Neural cell (in vitro differentiated cells): Measurements from ENCODE around the gene MEF2A. TPM values are rescaled to one million over a fixed set of nuclear protein-coding genes. Genes with fewer than 3 reads are reported as not detected.

Experiments used
- H2AFZ ChIP-seq: fragments of 200-600, 300-800 bp; sonication (generic), shearing (Covaris generic); 2 replicates; pipeline ENCODE4 v1.6.0; 2014; ENCODE audit warnings: low read depth, mild to moderate bottlenecking, antibody characterized with exemption, low read length, moderate library complexity
- H3F3A ChIP-seq: fragments of 200-600 bp; shearing (Covaris generic); 2 replicates; pipeline ENCODE4 v1.6.1; 2016; ENCODE audit warnings: mild to moderate bottlenecking, moderate library complexity, mixed read lengths, antibody characterized with exemption, low read length; ENCODE audit not compliant: insufficient read depth, poor library complexity, severe bottlenecking
- H3K27ac ChIP-seq: fragments of 200-600, 300-800 bp; sonication (generic), shearing (Covaris generic); 2 replicates; pipeline ENCODE4 v1.5.1; 2014; ENCODE audit warnings: mild to moderate bottlenecking, low read length, moderate library complexity
- H3K27me3 ChIP-seq: fragments of 300-800, 200-600 bp; sonication (generic), shearing (Covaris generic); 2 replicates; pipeline ENCODE4 v1.6.0; 2014; ENCODE audit warnings: mild to moderate bottlenecking, low read depth, low read length, moderate library complexity; ENCODE audit not compliant: insufficient read depth
- H3K36me3 ChIP-seq: fragments of 300-800, 200-600 bp; sonication (generic), shearing (Covaris generic); 2 replicates; pipeline ENCODE4 v1.5.1; 2014; ENCODE audit warnings: mild to moderate bottlenecking, antibody characterized with exemption, low read length, moderate library complexity; ENCODE audit not compliant: insufficient read depth
- H3K4me2 ChIP-seq: fragments of 300-800, 200-600 bp; sonication (generic), shearing (Covaris generic); 2 replicates; pipeline ENCODE4 v1.6.0; 2014; ENCODE audit warnings: mild to moderate bottlenecking, low read length
- H3K4me3 ChIP-seq: fragments of 300-800, 200-600 bp; sonication (generic), shearing (Covaris generic); 2 replicates; pipeline ENCODE4 v1.5.1; 2014; ENCODE audit warnings: mild to moderate bottlenecking, low read length, moderate library complexity
- H3K79me2 ChIP-seq: fragments of 200-600 bp; shearing (Covaris generic); replicated peaks from 2 replicates; pipeline ENCODE4 v1.6.0; 2014; ENCODE audit warnings: mild to moderate bottlenecking, low read length, moderate library complexity; ENCODE audit not compliant: insufficient read depth
- H3K9ac ChIP-seq: fragments of 300-800, 200-600 bp; sonication (generic), shearing (Covaris generic); 2 replicates; pipeline ENCODE4 v1.6.1; 2016; ENCODE audit warnings: mild to moderate bottlenecking, low read length, mixed read lengths
- H3K9me2 ChIP-seq: fragments of 200-600 bp; shearing (Covaris generic); 2 replicates; pipeline ENCODE4 v1.6.1; 2016; ENCODE audit warnings: mild to moderate bottlenecking, low read length, mixed read lengths; ENCODE audit not compliant: insufficient read depth
- H3K9me3 ChIP-seq: fragments of 200-600, 300-800 bp; sonication (generic), shearing (Covaris generic); 2 replicates; pipeline ENCODE4 v1.6.1; 2016; ENCODE audit warnings: mild to moderate bottlenecking, mixed run types, low read length, moderate library complexity, mixed read lengths
- H4K20me1 ChIP-seq: fragments of 200-600 bp; shearing (Covaris generic); 2 replicates; pipeline ENCODE4 v1.6.1; 2016; ENCODE audit warnings: mild to moderate bottlenecking, mixed run types; ENCODE audit not compliant: insufficient read depth
- CTCF ChIP-seq: fragments of 450-650 bp; IDR thresholded peaks from 2 replicates; pipeline ENCODE4 v1.5.1; 2014; ENCODE audit warnings: antibody characterized with exemption, mild to moderate bottlenecking, moderate library complexity; ENCODE audit not compliant: poor library complexity, severe bottlenecking
- EP300 ChIP-seq: fragments of 450-650 bp; conservative IDR thresholded peaks from 2 replicates; pipeline ENCODE4 v1.6.1; 2014; ENCODE audit warnings: antibody characterized with exemption, mild to moderate bottlenecking, moderate library complexity; ENCODE audit not compliant: poor library complexity, severe bottlenecking
- EZH2 ChIP-seq: fragments of 200-600, 300-800 bp; shearing (Covaris generic), sonication (generic); IDR thresholded peaks from 2 replicates; pipeline ENCODE4 v1.6.1; 2014; ENCODE audit warnings: antibody characterized with exemption, low read length, borderline replicate concordance, mild to moderate bottlenecking; ENCODE audit not compliant: insufficient read depth, poor library complexity, severe bottlenecking
- MXI1 ChIP-seq: fragments of 450-650 bp; conservative IDR thresholded peaks from 2 replicates; pipeline ENCODE4 v1.6.1; 2014; ENCODE audit warnings: antibody characterized with exemption, mild to moderate bottlenecking; ENCODE audit not compliant: poor library complexity, severe bottlenecking
- POLR2AphosphoS5 ChIP-seq: IDR thresholded peaks from 2 replicates; pipeline ENCODE4 v1.6.1; 2012
- RAD21 ChIP-seq: fragments of 450-650 bp; conservative IDR thresholded peaks from 2 replicates; pipeline ENCODE4 v1.6.1; 2014; ENCODE audit warnings: antibody characterized with exemption, mild to moderate bottlenecking, moderate library complexity
- REST ChIP-seq: IDR thresholded peaks from 2 replicates; pipeline ENCODE4 v1.6.1; 2012; ENCODE audit warnings: borderline replicate concordance
- SMC3 ChIP-seq: fragments of 450-650 bp; conservative IDR thresholded peaks from 2 replicates; pipeline ENCODE4 v1.6.1; 2014; ENCODE audit warnings: antibody characterized with exemption, mild to moderate bottlenecking, moderate library complexity; ENCODE audit not compliant: poor library complexity
- TAF1 ChIP-seq: IDR thresholded peaks from 2 replicates; pipeline ENCODE4 v1.6.1; 2012; ENCODE audit warnings: low read depth
- polyA plus RNA-seq: library from polyadenylated mRNA; depleted of rRNA; stranded (reverse); fragments of >200 nt; gene quantifications from 2 replicates; pipeline ENCODE4 v1.2.3, GENCODE V29; 2014

The MEF2A gene
- polyA plus RNA-seq, 1 donor from 2014 or later = 32.2 TPM

GRCh38 chr15:99542828-99543227 is 23.0 kb upstream of the MEF2A start:
- TF ChIP-seq EP300 = no peak
- TF ChIP-seq REST = no peak
- no peak for TF ChIP-seq SMC3
- no peak for TF ChIP-seq MXI1
- no peak for TF ChIP-seq RAD21
- TF ChIP-seq POLR2AphosphoS5 = no peak
- no peak for TF ChIP-seq CTCF
- no peak overlapping the region for H3K9ac ChIP-seq
- no peaks in the 10 kb centered on the region for H4K20me1 ChIP-seq
- H3K9me3 ChIP-seq = no peaks in the 10 kb centered on the region
- H3K4me3 ChIP-seq = no peak overlapping the region
- H3K27ac ChIP-seq = no peak overlapping the region
- no peaks in the 10 kb centered on the region for H3K36me3 ChIP-seq
- no peak overlapping the region for H3K4me2 ChIP-seq
- H3K9me2 ChIP-seq = no peaks in the 10 kb centered on the region
- no peaks in the 10 kb centered on the region for H3K27me3 ChIP-seq
- H3F3A ChIP-seq = no peaks in the 10 kb centered on the region
- no peaks in the 10 kb centered on the region for H3K79me2 ChIP-seq
- H2AFZ ChIP-seq = no peak overlapping the region

- Histone ChIP-seq H3K79me2 (no peaks in the 10 kb centered on the region), H3K9ac (no peak overlapping the region), H3K4me3 (no peak overlapping the region), H3K27me3 (no peaks in the 10 kb centered on the region), H3K4me2 (no peak overlapping the region), H3K36me3 (no peaks in the 10 kb centered on the region), H3K9me2 (no peaks in the 10 kb centered on the region), H2AFZ (no peak overlapping the region), H3K9me3 (no peaks in the 10 kb centered on the region), H3K27ac (no peak overlapping the region), H4K20me1 (no peaks in the 10 kb centered on the region), H3F3A (no peaks in the 10 kb centered on the region)
- TF ChIP-seq EZH2 (no peak), SMC3 (no peak), REST (no peak), EP300 (no peak), CTCF (no peak), TAF1 (no peak), POLR2AphosphoS5 (no peak), MXI1 (no peak), RAD21 (no peak)
These were observed 20.2 kb upstream of the MEF2A start for GRCh38 chr15:99545605-99546004.
